IMR-90 (cell line): ENCODE data around the gene MPRIP. TPM values are rescaled to one million over a fixed set of nuclear protein-coding genes. Genes with fewer than 3 reads are reported as not detected.

Experiments used
- ATAC-seq: fragments of 200-7000 bp; cut with Tn5 transposase; 2 replicates; pipeline ENCODE4 v1.9.1; 2020; ENCODE audit warnings: low read depth, mild to moderate bottlenecking, moderate library complexity
- BruUV-seq: library from RNA; stranded (reverse); fragments of 400-500 nt; replicated peaks from 2 replicates; lab custom pipeline; 2021; lab: Mats Ljungman, UMichigan
- CTCF ChIA-PET: fragments of 300-600 bp; formaldehyde crosslinking; extraction: SDS; loops from one replicate; lab custom pipeline; 2021; ENCODE audit warnings: antibody characterized with exemption; lab: Yijun Ruan, JAX
- POLR2A ChIA-PET: fragments of 300-600 bp; sonication (Branson Sonifier 250); formaldehyde crosslinking; loops from one replicate; lab custom pipeline; 2022; ENCODE audit warnings: antibody characterized with exemption; ENCODE audit not compliant: unreplicated experiment; lab: Charles Lee
- DNase-seq: peaks from one replicate; pipeline ENCODE4 v3.0.0; 2013
- H2AFZ ChIP-seq: replicated peaks from 2 replicates; pipeline ENCODE3; 2013; ENCODE audit warnings: low read length, mild to moderate bottlenecking; ENCODE audit not compliant: poor library complexity
- H2AK5ac ChIP-seq: 2 replicates; pipeline ENCODE4 v1.6.1; 2013; ENCODE audit warnings: low read depth, low read length, inconsistent platforms
- H2AK9ac ChIP-seq: replicated peaks from 2 replicates; pipeline ENCODE3; 2013; ENCODE audit warnings: mild to moderate bottlenecking, low read depth, low read length, moderate library complexity; ENCODE audit not compliant: poor library complexity
- H2BK120ac ChIP-seq: 2 replicates; pipeline ENCODE4 v1.6.1; 2013; ENCODE audit warnings: low read depth, low read length, inconsistent platforms
- H2BK15ac ChIP-seq: 3 replicates; pipeline ENCODE4 v1.6.1; 2013; ENCODE audit warnings: low read depth, low read length, inconsistent platforms
- H2BK20ac ChIP-seq: 2 replicates; pipeline ENCODE4 v1.6.1; 2013; ENCODE audit warnings: low read depth, mild to moderate bottlenecking, inconsistent platforms, low read length, moderate library complexity
- H2BK5ac ChIP-seq: 2 replicates; pipeline ENCODE4 v1.6.1; 2013; ENCODE audit warnings: mild to moderate bottlenecking, low read depth, low read length, inconsistent platforms; ENCODE audit not compliant: poor library complexity, severe bottlenecking
- H3K14ac ChIP-seq: replicated peaks from 2 replicates; pipeline ENCODE4 v1.6.1; 2013; ENCODE audit warnings: low read depth, low read length, inconsistent platforms
- H3K18ac ChIP-seq: 2 replicates; pipeline ENCODE4 v1.6.1; 2013; ENCODE audit warnings: low read depth, low read length, control low read depth
- H3K23ac ChIP-seq: 2 replicates; pipeline ENCODE4 v1.6.1; 2013; ENCODE audit warnings: low read depth, low read length, inconsistent platforms
- H3K27ac ChIP-seq: 2 replicates; pipeline ENCODE4 v1.5.1; 2013; ENCODE audit warnings: mild to moderate bottlenecking, control low read depth, low read length; ENCODE audit not compliant: insufficient read depth
- H3K27me3 ChIP-seq: 2 replicates; pipeline ENCODE4 v1.6.1; 2013; ENCODE audit warnings: low read length; ENCODE audit not compliant: control insufficient read depth, insufficient read depth
- H3K36me3 ChIP-seq: 2 replicates; pipeline ENCODE4 v1.6.1; 2013; ENCODE audit warnings: low read length, mixed read lengths; ENCODE audit not compliant: control insufficient read depth, insufficient read depth
- H3K4ac ChIP-seq: 2 replicates; pipeline ENCODE4 v1.6.1; 2013; ENCODE audit warnings: low read depth, low read length, inconsistent platforms
- H3K4me1 ChIP-seq: 2 replicates; pipeline ENCODE4 v1.6.1; 2013; ENCODE audit warnings: low read length, mixed read lengths; ENCODE audit not compliant: control insufficient read depth, insufficient read depth
- H3K4me2 ChIP-seq: 2 replicates; pipeline ENCODE4 v1.6.1; 2013; ENCODE audit warnings: low read depth, mild to moderate bottlenecking, control low read depth, low read length, moderate library complexity
- H3K4me3 ChIP-seq: 2 replicates; pipeline ENCODE4 v1.5.1; 2013; ENCODE audit warnings: low read depth, mild to moderate bottlenecking, control low read depth, low read length, moderate library complexity; ENCODE audit not compliant: insufficient read depth
- H3K56ac ChIP-seq: 2 replicates; pipeline ENCODE4 v1.6.1; 2013; ENCODE audit warnings: low read length, inconsistent platforms; ENCODE audit not compliant: insufficient read depth; ENCODE audit errors: extremely low read depth
- H3K79me1 ChIP-seq, 2 experiments: 2 replicates each; pipeline ENCODE4 v1.6.1; 2013; ENCODE audit warnings: low read length in 2 of 2, inconsistent platforms in 1 of 2, low read depth in 1 of 2
- H3K9ac ChIP-seq: 2 replicates; pipeline ENCODE4 v1.6.1; 2013; ENCODE audit warnings: low read depth, low read length, control low read depth
- H3K9me1 ChIP-seq: 2 replicates; pipeline ENCODE4 v1.6.1; 2013; ENCODE audit warnings: low read length, inconsistent platforms; ENCODE audit not compliant: insufficient read depth
- H3K9me3 ChIP-seq: 2 replicates; pipeline ENCODE4 v1.6.1; 2013; ENCODE audit warnings: low read length; ENCODE audit not compliant: control insufficient read depth, insufficient read depth
- H4K20me1 ChIP-seq: 2 replicates; pipeline ENCODE4 v1.6.1; 2013; ENCODE audit warnings: low read length, inconsistent platforms; ENCODE audit not compliant: insufficient read depth
- H4K5ac ChIP-seq: 2 replicates; pipeline ENCODE4 v1.6.1; 2013; ENCODE audit warnings: mild to moderate bottlenecking, low read depth, low read length, control low read depth
- H4K8ac ChIP-seq, 2 experiments: 2 replicates each; pipeline ENCODE4 v1.6.1; 2013; ENCODE audit warnings: low read depth in 2 of 2, low read length in 2 of 2, control low read depth in 1 of 2, inconsistent platforms in 1 of 2
- H4K91ac ChIP-seq: 2 replicates; pipeline ENCODE4 v1.6.1; 2013; ENCODE audit warnings: low read depth, low read length, inconsistent platforms; ENCODE audit not compliant: insufficient read depth
- BHLHE40 ChIP-seq: fragments of 150-350 bp; IDR thresholded peaks from 2 replicates; pipeline ENCODE4 v1.6.1; 2016; ENCODE audit warnings: mild to moderate bottlenecking, low read depth, low read length
- MAFK ChIP-seq: IDR thresholded peaks from 2 replicates; pipeline ENCODE4 v1.6.1; 2012; ENCODE audit warnings: low read depth, low read length, improper control_type of control experiment
- MXI1 ChIP-seq: IDR thresholded peaks from 2 replicates; pipeline ENCODE4 v1.6.1; 2012; ENCODE audit warnings: low read depth, mild to moderate bottlenecking, low read length, moderate library complexity, borderline replicate concordance
- NFE2L2 ChIP-seq: fragments of 150-350 bp; IDR thresholded peaks from 2 replicates; pipeline ENCODE4 v1.6.1; 2016; ENCODE audit warnings: low read depth, mild to moderate bottlenecking, low read length
- POLR2A ChIP-seq: IDR thresholded peaks from 2 replicates; pipeline ENCODE4 v1.6.1; 2012; ENCODE audit warnings: mild to moderate bottlenecking, low read depth, low read length
- SMC3 ChIP-seq: fragments of 150-350 bp; IDR thresholded peaks from 2 replicates; pipeline ENCODE4 v1.6.1; 2016; ENCODE audit warnings: low read depth, mild to moderate bottlenecking, antibody characterized with exemption, low read length, moderate library complexity
- WGBS, 2 experiments: methylation state at CpG; one replicate each; pipeline versions ENCODE4 v1.1.5 to v1.1.7; 2013; ENCODE audit warnings: missing lambda C conversion rate in 2 of 2; ENCODE audit not compliant: insufficient read length in 1 of 2; ENCODE audit errors: extremely low coverage in 2 of 2; 5-methylcytosine and 5-hydroxymethylcytosine counted together
- dilution Hi-C: fragments of 300-500 bp; cut with HindIII; formaldehyde crosslinking; loops from one replicate; pipeline ENCODE4 v1.14.3; 2018; ENCODE audit warnings: low sequenced_read_pairs; ENCODE audit not compliant: unreplicated experiment
- in situ Hi-C: fragments of 300-500 bp; cut with MboI; formaldehyde crosslinking; loops from 3 replicates; pipeline ENCODE4 v1.14.3; 2019; ENCODE audit warnings: low sequenced_read_pairs, inconsistent platforms, mixed read lengths
- intact Hi-C: fragments of 100-400 bp; cut with micrococcal nuclease; formaldehyde crosslinking; loops from 2 replicates; pipeline ENCODE4 v1.10.0; 2022
- polyA plus RNA-seq, 3 experiments: library from polyadenylated mRNA; depleted of rRNA; stranded (reverse); fragments of >200 nt; gene quantifications; 2 replicates each; pipeline ENCODE4 v1.2.3, GENCODE V29; 2012; ENCODE audit warnings: low replicate concordance in 1 of 3
- total RNA-seq: library from RNA; depleted of rRNA; stranded (reverse); fragments of >200 nt; gene quantifications from 2 replicates; pipeline ENCODE4 v1.2.3, GENCODE V29; 2012

MPRIP gene
- total and polyA plus RNA-seq, 2 of the 4 experiments (the other 2 are of a cell fraction): 111 to 149 TPM

GRCh38 chr17:17024778-17025300 lies 17.4 kb upstream of the MPRIP start:
- no peak overlapping the region for H4K5ac ChIP-seq
- H3K36me3 ChIP-seq: no peaks in the 10 kb centered on the region
- in situ Hi-C loops (loop anchor here (25.0 kb wide), 1 partner anchor 612 kb away; no protein-coding TSS in a partner anchor), dilution Hi-C loops (no loop called here), intact Hi-C loops (no loop called here)
- H2AK9ac ChIP-seq: no peak overlapping the region
- no peak overlapping the region for H4K91ac ChIP-seq
- H2AFZ ChIP-seq: no peak overlapping the region
- no peak overlapping the region for H4K8ac ChIP-seq
- H3K9me1 ChIP-seq: peaks cover 9% of the 10 kb centered on the region
- no peak overlapping the region for H2BK15ac ChIP-seq
- H3K56ac ChIP-seq: no peak overlapping the region
- no peak overlapping the region for H2BK5ac ChIP-seq
- no peaks in the 10 kb centered on the region; a peak in 1 of 4 replicates for H3K79me1 ChIP-seq
- H2BK120ac ChIP-seq: no peak overlapping the region
- peaks cover 9% of the 10 kb centered on the region for H3K4me1 ChIP-seq
- no peak overlapping the region for H3K4me2 ChIP-seq
- DNase-seq (no peak), ATAC-seq (no peak)
- H3K4me3 ChIP-seq: no peak overlapping the region
- H3K4ac ChIP-seq: no peak overlapping the region
- H2AK5ac ChIP-seq: no peak overlapping the region
- no peak overlapping the region for H2BK20ac ChIP-seq
- H3K14ac ChIP-seq: no peak overlapping the region
- no peaks in the 10 kb centered on the region for H3K27me3 ChIP-seq
- no peak overlapping the region for H3K18ac ChIP-seq
- H3K9ac ChIP-seq: no peak overlapping the region
- TF ChIP-seq POLR2A (no peak), SMC3 (no peak), NFE2L2 (no peak), BHLHE40 (no peak), MXI1 (no peak), MAFK (no peak)
- no TSS peak for BruUV-seq
- ChIA-PET POLR2A (no interaction called here), CTCF (no interaction called here)
- H3K27ac ChIP-seq: no peak overlapping the region
- no peaks in the 10 kb centered on the region for H4K20me1 ChIP-seq
- H3K23ac ChIP-seq: no peak overlapping the region
- 81% methylated on average over 4 of the region's 8 CpGs; no CpG with 5 or more reads in 1 of the 2 experiments for WGBS, 2 experiments
- no peaks in the 10 kb centered on the region for H3K9me3 ChIP-seq
